Liver (tissue), 9 donors: ENCODE data around the gene AKR1A1. TPM values are rescaled to one million over a fixed set of nuclear protein-coding genes. Genes with fewer than 3 reads are reported as not detected.

Source experiments
- DNase-seq: peaks from one replicate; pipeline ENCODE4 v3.0.0-alpha.2; 2017; ENCODE audit warnings: low spot score
- H3K27ac ChIP-seq, 2 donors: one replicate each; pipeline ENCODE4 v1.7.0; 2013; ENCODE audit warnings: inconsistent platforms in 2 of 2, low read length in 2 of 2, control low read depth in 1 of 2, low read depth in 1 of 2, mild to moderate bottlenecking in 1 of 2
- H3K27me3 ChIP-seq, 4 donors: one replicate each; pipeline versions ENCODE4 v1.6.1 to v1.7.0; 2013; ENCODE audit warnings: low read length in 3 of 4, inconsistent platforms in 1 of 4, mild to moderate bottlenecking in 1 of 4, moderate library complexity in 1 of 4; ENCODE audit not compliant: control insufficient read depth in 4 of 4, insufficient read depth in 4 of 4
- H3K36me3 ChIP-seq, 4 donors: one replicate each; pipeline versions ENCODE4 v1.6.1 to v1.7.0; 2013; ENCODE audit warnings: low read length in 3 of 4, mild to moderate bottlenecking in 3 of 4, low read depth in 1 of 4, moderate library complexity in 1 of 4; ENCODE audit not compliant: control insufficient read depth in 4 of 4, insufficient read depth in 3 of 4
- H3K4me1 ChIP-seq, 4 donors: one replicate each; pipeline versions ENCODE4 v1.6.1 to v1.7.0; 2013; ENCODE audit warnings: low read length in 3 of 4, mild to moderate bottlenecking in 3 of 4, moderate library complexity in 1 of 4; ENCODE audit not compliant: control insufficient read depth in 4 of 4, insufficient read depth in 4 of 4
- H3K4me3 ChIP-seq, 3 donors: one replicate each; pipeline versions ENCODE4 v1.6.1 to v1.7.0; 2013; ENCODE audit warnings: low read length in 3 of 3, control low read depth in 1 of 3, low read depth in 1 of 3, mild to moderate bottlenecking in 1 of 3
- H3K9ac ChIP-seq, 2 donors: one replicate each; pipeline ENCODE4 v1.7.0; 2013; ENCODE audit warnings: low read length in 2 of 2, mild to moderate bottlenecking in 2 of 2, moderate library complexity in 2 of 2, control low read depth in 1 of 2, low read depth in 1 of 2
- H3K9me3 ChIP-seq, 4 donors: one replicate each; pipeline versions ENCODE4 v1.6.1 to v1.7.0; 2013; ENCODE audit warnings: low read length in 3 of 4; ENCODE audit not compliant: control insufficient read depth in 4 of 4
- EGR1 ChIP-seq, 2 donors: IDR thresholded peaks; 2 replicates each; pipeline ENCODE4 v1.6.1; 2016 to 2018; ENCODE audit warnings: antibody characterized with exemption in 2 of 2, low read depth in 2 of 2
- FOXA1 ChIP-seq: IDR thresholded peaks from 2 replicates; pipeline ENCODE4 v1.6.1; 2016; ENCODE audit warnings: antibody characterized with exemption
- FOXA2 ChIP-seq: IDR thresholded peaks from 2 replicates; pipeline ENCODE4 v1.6.1; 2016; ENCODE audit warnings: antibody characterized with exemption
- GABPA ChIP-seq, 2 donors: IDR thresholded peaks in 1 of 2; conservative IDR thresholded peaks in 1 of 2; 2 replicates each; pipeline ENCODE4 v1.6.1; 2016; ENCODE audit warnings: antibody characterized with exemption in 2 of 2, mild to moderate bottlenecking in 1 of 2, moderate library complexity in 1 of 2
- HNF4A ChIP-seq, 2 donors: conservative IDR thresholded peaks; 2 replicates each; pipeline ENCODE4 v1.6.1; 2016; ENCODE audit warnings: antibody characterized with exemption in 2 of 2, mild to moderate bottlenecking in 2 of 2
- HNF4G ChIP-seq: IDR thresholded peaks from 2 replicates; pipeline ENCODE4 v1.6.1; 2016; ENCODE audit warnings: antibody characterized with exemption
- JUND ChIP-seq, 2 donors: IDR thresholded peaks; 2 replicates each; pipeline ENCODE4 v1.6.1; 2016; ENCODE audit warnings: antibody characterized with exemption in 2 of 2
- NR2F2 ChIP-seq: IDR thresholded peaks from 2 replicates; pipeline ENCODE4 v1.6.1; 2016; ENCODE audit warnings: antibody characterized with exemption
- RAD21 ChIP-seq, 2 donors: IDR thresholded peaks; 2 replicates each; pipeline ENCODE4 v1.6.1; 2016; ENCODE audit warnings: antibody characterized with exemption in 2 of 2, mild to moderate bottlenecking in 2 of 2
- RXRA ChIP-seq, 2 donors: IDR thresholded peaks; 2 replicates each; pipeline ENCODE4 v1.6.1; 2017 to 2018; ENCODE audit warnings: antibody characterized with exemption in 2 of 2, mild to moderate bottlenecking in 1 of 2
- SP1 ChIP-seq: IDR thresholded peaks from 2 replicates; pipeline ENCODE4 v1.6.1; 2018; ENCODE audit warnings: antibody characterized with exemption, mild to moderate bottlenecking
- TAF1 ChIP-seq: conservative IDR thresholded peaks from 2 replicates; pipeline ENCODE4 v1.6.1; 2016; ENCODE audit warnings: antibody characterized with exemption, mild to moderate bottlenecking
- YY1 ChIP-seq: IDR thresholded peaks from 2 replicates; pipeline ENCODE4 v1.6.1; 2016; ENCODE audit warnings: antibody characterized with exemption, mild to moderate bottlenecking
- WGBS: extraction: QIAGEN DNeasy Blood & Tissue Kit; methylation state at CpG from one replicate; pipeline ENCODE4 v1.1.7; 2013; 5-methylcytosine and 5-hydroxymethylcytosine counted together
- polyA plus RNA-seq, 2 donors: library from polyadenylated mRNA; stranded (reverse) in 1 of 2; unstranded in 1 of 2; fragments of 200-250 nt in 1 of 2; fragments of >200 nt in 1 of 2; fragmentation: Nextera tagmentation in 1 of 2; extraction: Ambion mirVana in 1 of 2; gene quantifications; one replicate each; pipeline versions ENCODE4 v1.2.1 to v1.2.3, GENCODE V29; 2013 to 2015
- total RNA-seq, 2 donors: library from RNA; depleted of rRNA; stranded (reverse); fragments of >200 nt; gene quantifications; one replicate each; pipeline ENCODE4 v1.2.3, GENCODE V29; 2014
- TF ChIP-seq, protein P1 (sequence below): IDR thresholded peaks from 2 replicates; pipeline ENCODE4 v1.6.1; 2016; ENCODE audit warnings: antibody characterized with exemption
- TF ChIP-seq, protein P2 (sequence below): IDR thresholded peaks from 2 replicates; pipeline ENCODE4 v1.6.1; 2016; ENCODE audit warnings: antibody characterized with exemption, mild to moderate bottlenecking
- TF ChIP-seq, protein P3 (sequence below): IDR thresholded peaks from 2 replicates; pipeline ENCODE4 v1.6.1; 2016; ENCODE audit warnings: antibody characterized with exemption
- TF ChIP-seq, protein P4 (sequence below): IDR thresholded peaks from 2 replicates; pipeline ENCODE4 v1.6.1; 2016; ENCODE audit warnings: antibody characterized with exemption
- TF ChIP-seq, protein P5 (sequence below): fragments of 150-350 bp; IDR thresholded peaks from 2 replicates; pipeline ENCODE4 v1.5.1; 2017; ENCODE audit warnings: improper control_type of control experiment, low read depth, low read length; ENCODE audit not compliant: missing input control
- donor health status: healthy.
- donor health status: healthy.
- donor health status: healthy.
- donor health status: healthy.
- donor health status: healthy.

Gene AKR1A1
- total and polyA plus RNA-seq, 4 donors, result 86.3 to 253 (median 218) TPM

DNA sequence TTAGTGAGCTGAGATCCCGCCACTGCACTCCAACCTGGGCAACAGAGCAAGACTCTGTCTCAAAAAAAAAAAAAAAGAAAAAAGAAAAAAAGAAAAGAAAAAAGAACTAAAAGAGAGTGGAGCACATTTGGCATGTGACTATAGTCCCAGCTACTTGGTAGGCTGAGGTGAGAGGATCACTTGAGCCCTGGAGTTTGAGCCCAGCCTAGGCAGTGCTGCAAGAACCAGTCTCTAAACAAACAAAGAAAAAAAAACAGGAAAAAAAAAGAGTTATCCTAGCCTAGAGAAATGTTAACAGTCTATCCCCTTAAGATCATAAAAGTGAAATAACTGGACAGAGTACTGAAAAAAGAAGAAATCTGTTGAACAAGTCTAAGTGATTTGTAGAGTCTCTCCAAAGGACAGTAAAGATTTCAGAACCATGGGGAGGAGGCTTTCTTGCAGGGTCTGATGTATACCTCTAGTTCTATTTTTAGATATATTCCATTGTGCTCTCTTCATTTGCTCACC is 24.4 kb upstream of the AKR1A1 start:
- Histone ChIP-seq H3K4me3 (no peak overlapping the region), H3K27ac (no peak overlapping the region), H3K36me3 (no peaks in the 10 kb centered on the region), H3K27me3 (no peaks in the 10 kb centered on the region), H3K9ac (no peak overlapping the region), H3K4me1 (peaks cover 4 to 14% (median 5%) of the 10 kb centered on the region in 4 donors), H3K9me3 (no peaks in the 10 kb centered on the region)
- no peak for DNase-seq
- WGBS, result 92% methylated on average over 1 of the region's 1 CpG
- TF ChIP-seq FOXA1 (no peak), HNF4A (conservative IDR thresholded peaks at IDR 0.05) (peak; percentile 76 to 80), RAD21 (IDR thresholded peaks at IDR 0.05) (peak in 1 of 2 donors; percentile 23), YY1 (peak; percentile 18), GABPA (IDR thresholded peaks at IDR 0.05 in 1 of 2, conservative IDR thresholded peaks at IDR 0.05 in 1 of 2) (no peak), SP1 (peak; percentile 58), RXRA (IDR thresholded peaks at IDR 0.05) (peak; percentile 42 to 51), NR2F2 (no peak), FOXA2 (peak; percentile 23), TAF1 (no peak), JUND (IDR thresholded peaks at IDR 0.05) (peak in 1 of 2 donors; percentile 33), HNF4G (no peak), EGR1 (IDR thresholded peaks at IDR 0.05; ENCODE audit: low read depth in 2 of 2) (no peak)
- TF ChIP-seq, protein P1, sequence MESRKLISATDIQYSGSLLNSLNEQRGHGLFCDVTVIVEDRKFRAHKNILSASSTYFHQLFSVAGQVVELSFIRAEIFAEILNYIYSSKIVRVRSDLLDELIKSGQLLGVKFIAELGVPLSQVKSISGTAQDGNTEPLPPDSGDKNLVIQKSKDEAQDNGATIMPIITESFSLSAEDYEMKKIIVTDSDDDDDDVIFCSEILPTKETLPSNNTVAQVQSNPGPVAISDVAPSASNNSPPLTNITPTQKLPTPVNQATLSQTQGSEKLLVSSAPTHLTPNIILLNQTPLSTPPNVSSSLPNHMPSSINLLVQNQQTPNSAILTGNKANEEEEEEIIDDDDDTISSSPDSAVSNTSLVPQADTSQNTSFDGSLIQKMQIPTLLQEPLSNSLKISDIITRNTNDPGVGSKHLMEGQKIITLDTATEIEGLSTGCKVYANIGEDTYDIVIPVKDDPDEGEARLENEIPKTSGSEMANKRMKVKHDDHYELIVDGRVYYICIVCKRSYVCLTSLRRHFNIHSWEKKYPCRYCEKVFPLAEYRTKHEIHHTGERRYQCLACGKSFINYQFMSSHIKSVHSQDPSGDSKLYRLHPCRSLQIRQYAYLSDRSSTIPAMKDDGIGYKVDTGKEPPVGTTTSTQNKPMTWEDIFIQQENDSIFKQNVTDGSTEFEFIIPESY, result peak; percentile 32
- TF ChIP-seq, protein P2, sequence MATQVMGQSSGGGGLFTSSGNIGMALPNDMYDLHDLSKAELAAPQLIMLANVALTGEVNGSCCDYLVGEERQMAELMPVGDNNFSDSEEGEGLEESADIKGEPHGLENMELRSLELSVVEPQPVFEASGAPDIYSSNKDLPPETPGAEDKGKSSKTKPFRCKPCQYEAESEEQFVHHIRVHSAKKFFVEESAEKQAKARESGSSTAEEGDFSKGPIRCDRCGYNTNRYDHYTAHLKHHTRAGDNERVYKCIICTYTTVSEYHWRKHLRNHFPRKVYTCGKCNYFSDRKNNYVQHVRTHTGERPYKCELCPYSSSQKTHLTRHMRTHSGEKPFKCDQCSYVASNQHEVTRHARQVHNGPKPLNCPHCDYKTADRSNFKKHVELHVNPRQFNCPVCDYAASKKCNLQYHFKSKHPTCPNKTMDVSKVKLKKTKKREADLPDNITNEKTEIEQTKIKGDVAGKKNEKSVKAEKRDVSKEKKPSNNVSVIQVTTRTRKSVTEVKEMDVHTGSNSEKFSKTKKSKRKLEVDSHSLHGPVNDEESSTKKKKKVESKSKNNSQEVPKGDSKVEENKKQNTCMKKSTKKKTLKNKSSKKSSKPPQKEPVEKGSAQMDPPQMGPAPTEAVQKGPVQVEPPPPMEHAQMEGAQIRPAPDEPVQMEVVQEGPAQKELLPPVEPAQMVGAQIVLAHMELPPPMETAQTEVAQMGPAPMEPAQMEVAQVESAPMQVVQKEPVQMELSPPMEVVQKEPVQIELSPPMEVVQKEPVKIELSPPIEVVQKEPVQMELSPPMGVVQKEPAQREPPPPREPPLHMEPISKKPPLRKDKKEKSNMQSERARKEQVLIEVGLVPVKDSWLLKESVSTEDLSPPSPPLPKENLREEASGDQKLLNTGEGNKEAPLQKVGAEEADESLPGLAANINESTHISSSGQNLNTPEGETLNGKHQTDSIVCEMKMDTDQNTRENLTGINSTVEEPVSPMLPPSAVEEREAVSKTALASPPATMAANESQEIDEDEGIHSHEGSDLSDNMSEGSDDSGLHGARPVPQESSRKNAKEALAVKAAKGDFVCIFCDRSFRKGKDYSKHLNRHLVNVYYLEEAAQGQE, result no peak
- TF ChIP-seq, protein P3, sequence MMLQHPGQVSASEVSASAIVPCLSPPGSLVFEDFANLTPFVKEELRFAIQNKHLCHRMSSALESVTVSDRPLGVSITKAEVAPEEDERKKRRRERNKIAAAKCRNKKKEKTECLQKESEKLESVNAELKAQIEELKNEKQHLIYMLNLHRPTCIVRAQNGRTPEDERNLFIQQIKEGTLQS, result no peak
- TF ChIP-seq, protein P4, sequence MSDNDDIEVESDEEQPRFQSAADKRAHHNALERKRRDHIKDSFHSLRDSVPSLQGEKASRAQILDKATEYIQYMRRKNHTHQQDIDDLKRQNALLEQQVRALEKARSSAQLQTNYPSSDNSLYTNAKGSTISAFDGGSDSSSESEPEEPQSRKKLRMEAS, result no peak
- TF ChIP-seq, protein P5, sequence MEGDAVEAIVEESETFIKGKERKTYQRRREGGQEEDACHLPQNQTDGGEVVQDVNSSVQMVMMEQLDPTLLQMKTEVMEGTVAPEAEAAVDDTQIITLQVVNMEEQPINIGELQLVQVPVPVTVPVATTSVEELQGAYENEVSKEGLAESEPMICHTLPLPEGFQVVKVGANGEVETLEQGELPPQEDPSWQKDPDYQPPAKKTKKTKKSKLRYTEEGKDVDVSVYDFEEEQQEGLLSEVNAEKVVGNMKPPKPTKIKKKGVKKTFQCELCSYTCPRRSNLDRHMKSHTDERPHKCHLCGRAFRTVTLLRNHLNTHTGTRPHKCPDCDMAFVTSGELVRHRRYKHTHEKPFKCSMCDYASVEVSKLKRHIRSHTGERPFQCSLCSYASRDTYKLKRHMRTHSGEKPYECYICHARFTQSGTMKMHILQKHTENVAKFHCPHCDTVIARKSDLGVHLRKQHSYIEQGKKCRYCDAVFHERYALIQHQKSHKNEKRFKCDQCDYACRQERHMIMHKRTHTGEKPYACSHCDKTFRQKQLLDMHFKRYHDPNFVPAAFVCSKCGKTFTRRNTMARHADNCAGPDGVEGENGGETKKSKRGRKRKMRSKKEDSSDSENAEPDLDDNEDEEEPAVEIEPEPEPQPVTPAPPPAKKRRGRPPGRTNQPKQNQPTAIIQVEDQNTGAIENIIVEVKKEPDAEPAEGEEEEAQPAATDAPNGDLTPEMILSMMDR, result no peak
